Uterus (tissue), 2 donors: ENCODE results near the gene AAK1.

Source experiments
- POLR2A ChIP-seq, 2 donors: fragments of 450-650 bp; IDR thresholded peaks; one replicate each; pipeline ENCODE4 v1.6.1; 2016; ENCODE audit warnings: antibody characterized with exemption in 2 of 2, mild to moderate bottlenecking in 1 of 2, moderate library complexity in 1 of 2
- TF ChIP-seq, protein P1 (sequence below), 4 experiments: fragments of 200-600 bp in 2 of 4; fragments of 450-650 bp in 2 of 4; sonication (generic) in 2 of 4; IDR thresholded peaks; one replicate each; pipeline ENCODE4 v1.5.1; 2016 to 2019; ENCODE audit warnings: antibody characterized with exemption in 4 of 4, mild to moderate bottlenecking in 2 of 4, moderate library complexity in 1 of 4

DNA sequence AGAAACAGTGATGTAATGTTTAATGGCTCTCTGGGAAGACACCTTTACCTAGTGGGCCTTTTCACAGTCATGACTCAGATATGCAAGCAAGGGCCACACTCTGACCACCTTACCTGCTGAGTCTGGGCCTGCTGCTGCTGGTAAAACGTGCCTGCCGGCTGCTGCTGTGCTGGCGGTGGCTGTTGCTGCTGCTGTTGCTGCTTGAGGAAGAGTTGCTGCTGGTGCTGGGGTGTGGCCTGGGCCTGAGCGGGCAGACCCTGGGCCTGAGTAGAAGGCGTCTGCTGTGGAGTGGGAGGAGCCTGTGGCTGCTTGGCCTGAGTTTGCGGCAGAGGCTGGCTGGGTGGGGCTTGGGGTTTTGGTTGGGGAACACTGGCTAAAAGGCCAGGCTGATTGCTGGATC, 124.7 kb downstream of the AAK1 start:
- TF ChIP-seq, protein P1, sequence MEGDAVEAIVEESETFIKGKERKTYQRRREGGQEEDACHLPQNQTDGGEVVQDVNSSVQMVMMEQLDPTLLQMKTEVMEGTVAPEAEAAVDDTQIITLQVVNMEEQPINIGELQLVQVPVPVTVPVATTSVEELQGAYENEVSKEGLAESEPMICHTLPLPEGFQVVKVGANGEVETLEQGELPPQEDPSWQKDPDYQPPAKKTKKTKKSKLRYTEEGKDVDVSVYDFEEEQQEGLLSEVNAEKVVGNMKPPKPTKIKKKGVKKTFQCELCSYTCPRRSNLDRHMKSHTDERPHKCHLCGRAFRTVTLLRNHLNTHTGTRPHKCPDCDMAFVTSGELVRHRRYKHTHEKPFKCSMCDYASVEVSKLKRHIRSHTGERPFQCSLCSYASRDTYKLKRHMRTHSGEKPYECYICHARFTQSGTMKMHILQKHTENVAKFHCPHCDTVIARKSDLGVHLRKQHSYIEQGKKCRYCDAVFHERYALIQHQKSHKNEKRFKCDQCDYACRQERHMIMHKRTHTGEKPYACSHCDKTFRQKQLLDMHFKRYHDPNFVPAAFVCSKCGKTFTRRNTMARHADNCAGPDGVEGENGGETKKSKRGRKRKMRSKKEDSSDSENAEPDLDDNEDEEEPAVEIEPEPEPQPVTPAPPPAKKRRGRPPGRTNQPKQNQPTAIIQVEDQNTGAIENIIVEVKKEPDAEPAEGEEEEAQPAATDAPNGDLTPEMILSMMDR (IDR thresholded peaks at IDR 0.05): no peak
- TF ChIP-seq POLR2A (IDR thresholded peaks at IDR 0.05): no peak
